HepG2 (cell line): ENCODE results near the gene MAGI1.

Experiments used
- SIN3B ChIP-seq: fragments of 150-350 bp; IDR thresholded peaks from 2 replicates; pipeline ENCODE4 v1.6.1; 2014; ENCODE audit warnings: low read length
- SMAD1 ChIP-seq: sonication (generic); formaldehyde crosslinking; IDR thresholded peaks from 2 replicates; pipeline ENCODE4 v1.4.0; 2020; ENCODE audit warnings: missing genetic modification reagents, low read depth, mild to moderate bottlenecking, borderline replicate concordance
- ZNF747 ChIP-seq: sonication (generic); formaldehyde crosslinking; IDR thresholded peaks from 2 replicates; pipeline ENCODE4 v1.8.1; 2023; ENCODE audit warnings: missing genetic modification reagents, mild to moderate bottlenecking, borderline replicate concordance
- TF ChIP-seq, protein P1 (sequence below): sonication (generic); formaldehyde crosslinking; IDR thresholded peaks from 2 replicates; pipeline ENCODE4 v1.5.0; 2020; ENCODE audit warnings: missing genetic modification reagents, mild to moderate bottlenecking, borderline replicate concordance
- TF ChIP-seq, protein P2 (sequence below): IDR thresholded peaks from 2 replicates; pipeline ENCODE4 v1.6.1; 2016; ENCODE audit warnings: missing compliant biosample characterization, missing genetic modification reagents, borderline replicate concordance

- TF ChIP-seq SMAD1 = no peak
- TF ChIP-seq, protein P1, sequence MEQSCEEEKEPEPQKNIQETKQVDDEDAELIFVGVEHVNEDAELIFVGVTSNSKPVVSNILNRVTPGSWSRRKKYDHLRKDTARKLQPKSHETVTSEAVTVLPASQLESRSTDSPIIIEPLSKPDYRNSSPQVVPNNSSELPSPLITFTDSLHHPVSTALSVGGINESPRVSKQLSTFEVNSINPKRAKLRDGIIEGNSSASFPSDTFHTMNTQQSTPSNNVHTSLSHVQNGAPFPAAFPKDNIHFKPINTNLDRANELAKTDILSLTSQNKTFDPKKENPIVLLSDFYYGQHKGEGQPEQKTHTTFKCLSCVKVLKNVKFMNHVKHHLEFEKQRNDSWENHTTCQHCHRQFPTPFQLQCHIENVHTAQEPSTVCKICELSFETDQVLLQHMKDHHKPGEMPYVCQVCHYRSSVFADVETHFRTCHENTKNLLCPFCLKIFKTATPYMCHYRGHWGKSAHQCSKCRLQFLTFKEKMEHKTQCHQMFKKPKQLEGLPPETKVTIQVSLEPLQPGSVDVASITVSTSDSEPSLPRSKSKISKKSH (CRISPR knock-in tag) = no peak
- TF ChIP-seq SIN3B = no peak
- TF ChIP-seq, protein P2, sequence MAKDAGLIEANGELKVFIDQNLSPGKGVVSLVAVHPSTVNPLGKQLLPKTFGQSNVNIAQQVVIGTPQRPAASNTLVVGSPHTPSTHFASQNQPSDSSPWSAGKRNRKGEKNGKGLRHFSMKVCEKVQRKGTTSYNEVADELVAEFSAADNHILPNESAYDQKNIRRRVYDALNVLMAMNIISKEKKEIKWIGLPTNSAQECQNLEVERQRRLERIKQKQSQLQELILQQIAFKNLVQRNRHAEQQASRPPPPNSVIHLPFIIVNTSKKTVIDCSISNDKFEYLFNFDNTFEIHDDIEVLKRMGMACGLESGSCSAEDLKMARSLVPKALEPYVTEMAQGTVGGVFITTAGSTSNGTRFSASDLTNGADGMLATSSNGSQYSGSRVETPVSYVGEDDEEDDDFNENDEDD (CRISPR knock-in tag) = no peak
- no peak for TF ChIP-seq ZNF747 (CRISPR knock-in tag)
These were observed 695.0 kb downstream of the MAGI1 start for GRCh38 chr3:65343736-65344135.
